GM10266 (cell line): ENCODE measurements around the gene TSPAN11.
"Not testable (repeated sequence)": the region's sequence is repeated elsewhere in the genome, so short reads cannot be mapped to it uniquely, and the experiment has no call there.

Experiments
- DNase-seq: peaks from one replicate; pipeline ENCODE4 v3.0.0; 2012; ENCODE audit errors: extremely low spot score
- CTCF ChIP-seq: IDR thresholded peaks from 2 replicates; pipeline ENCODE4 v1.5.1; 2012; ENCODE audit warnings: mild to moderate bottlenecking, low read depth; ENCODE audit not compliant: control insufficient read depth, insufficient read depth; ENCODE audit errors: missing control alignments

TSPAN11 gene

GRCh38 chr12:31011336-31011735, 84.8 kb downstream of the TSPAN11 start:
- no peak for DNase-seq
- TF ChIP-seq CTCF, result no peak

- DNase-seq, result no peak
Measured at GRCh38 chr12:31011746-31012566, 85.4 kb downstream of the TSPAN11 start.

GRCh38 chr12:31012567-31012891, 86.0 kb downstream of the TSPAN11 start:
- DNase-seq, result not testable (repeated sequence)

More at GRCh38 chr12:31011746-31012566, 85.4 kb downstream of the TSPAN11 start:
- TF ChIP-seq CTCF, result peak; percentile 29

GRCh38 chr12:31015215-31015614, 88.7 kb downstream of the TSPAN11 start:
- no peak for DNase-seq
- no peak for TF ChIP-seq CTCF

- no peak for DNase-seq
- no peak for TF ChIP-seq CTCF
Measured at GRCh38 chr12:31016057-31016456, 89.5 kb downstream of the TSPAN11 start.

- no peak for DNase-seq
- no peak for TF ChIP-seq CTCF
Measured at GRCh38 chr12:31017535-31017934, 91.0 kb downstream of the TSPAN11 start.

- DNase-seq, result no peak
Measured at GRCh38 chr12:31018106-31018789, 91.7 kb downstream of the TSPAN11 start.

More at GRCh38 chr12:31018106-31018789, 91.7 kb downstream of the TSPAN11 start:
- TF ChIP-seq CTCF, result no peak
